ENCODE measurements around the gene PSAP.
"Not testable (repeated sequence)": the region's sequence is repeated elsewhere in the genome, so short reads cannot be mapped to it uniquely, and the experiment has no call there.

Gene PSAP

GRCh38 chr10:71889388-71889987 is 38.4 kb upstream of the PSAP start:
- peak overlapping the region; percentile 66 for H3K4me3 ChIP-seq (ENCODE audit: low read length)

GRCh38 chr10:71888623-71889387 is 37.8 kb upstream of the PSAP start:
- TF ChIP-seq CTCF (IDR thresholded peaks at IDR 0.05; ENCODE audit: insufficient read depth, low read depth, low read length, missing control alignments): no peak
- H3K4me3 ChIP-seq (ENCODE audit: low read length): peak overlapping the region; percentile 66
- DNase-seq (ENCODE audit: low read depth): peak; percentile 84

More at GRCh38 chr10:71889388-71889987, 38.4 kb upstream of the PSAP start:
- DNase-seq (ENCODE audit: low read depth): peak; percentile 24
- TF ChIP-seq CTCF (IDR thresholded peaks at IDR 0.05; ENCODE audit: insufficient read depth, low read depth, low read length, missing control alignments): no peak

- no peak for DNase-seq (ENCODE audit: low read depth)
- H3K4me3 ChIP-seq (ENCODE audit: low read length): peak overlapping the region; percentile 66
- TF ChIP-seq CTCF (IDR thresholded peaks at IDR 0.05; ENCODE audit: insufficient read depth, low read depth, low read length, missing control alignments): no peak
Observed at GRCh38 chr10:71888248-71888622, 37.2 kb upstream of the PSAP start.

- no peak for DNase-seq (ENCODE audit: low read depth)
- TF ChIP-seq CTCF (IDR thresholded peaks at IDR 0.05; ENCODE audit: insufficient read depth, low read depth, low read length, missing control alignments): no peak
- no peak overlapping the region for H3K4me3 ChIP-seq (ENCODE audit: low read length)
Observed at GRCh38 chr10:71887743-71888142, 36.7 kb upstream of the PSAP start.

GRCh38 chr10:71882813-71883659 is 32.0 kb upstream of the PSAP start:
- DNase-seq (ENCODE audit: low read depth): no peak
- TF ChIP-seq CTCF (IDR thresholded peaks at IDR 0.05; ENCODE audit: insufficient read depth, low read depth, low read length, missing control alignments): no peak
- no peak overlapping the region for H3K4me3 ChIP-seq (ENCODE audit: low read length)

- no peak overlapping the region for H3K4me3 ChIP-seq (ENCODE audit: low read length)
- TF ChIP-seq CTCF (IDR thresholded peaks at IDR 0.05; ENCODE audit: insufficient read depth, low read depth, low read length, missing control alignments): no peak
- no peak for DNase-seq (ENCODE audit: low read depth)
Observed at GRCh38 chr10:71881647-71882355, 30.8 kb upstream of the PSAP start.

- not testable (repeated sequence) for DNase-seq (ENCODE audit: low read depth)
Observed at GRCh38 chr10:71881307-71881624, 30.2 kb upstream of the PSAP start.

More at GRCh38 chr10:71881307-71881624, 30.2 kb upstream of the PSAP start:
- not testable (repeated sequence) for H3K4me3 ChIP-seq (ENCODE audit: low read length)
